AG09309 (cell line): ENCODE results near the gene TCF20.

Source experiments
- DNase-seq: peaks from one replicate; pipeline ENCODE4 v3.0.0-alpha.2; 2010; ENCODE audit warnings: low read depth
- H3K4me3 ChIP-seq: 2 replicates; pipeline ENCODE4 v1.5.1; 2011; ENCODE audit warnings: mild to moderate bottlenecking, low read depth, low read length, moderate library complexity; ENCODE audit not compliant: control insufficient read depth
- CTCF ChIP-seq: IDR thresholded peaks from 2 replicates; pipeline ENCODE4 v1.5.1; 2011; ENCODE audit warnings: mild to moderate bottlenecking, low read depth, low read length, inconsistent platforms; ENCODE audit not compliant: insufficient read depth, control insufficient read depth; ENCODE audit errors: missing control alignments

The TCF20 gene

GRCh38 chr22:42307806-42308563, 37.5 kb upstream of the TCF20 start:
- no peak for DNase-seq
- no peak for TF ChIP-seq CTCF
- no peak overlapping the region for H3K4me3 ChIP-seq

GRCh38 chr22:42306010-42306409, 35.6 kb upstream of the TCF20 start:
- no peak for TF ChIP-seq CTCF
- no peak overlapping the region for H3K4me3 ChIP-seq
- no peak for DNase-seq

GRCh38 chr22:42304324-42304790, 33.9 kb upstream of the TCF20 start:
- no peak overlapping the region for H3K4me3 ChIP-seq
- DNase-seq = no peak
- no peak for TF ChIP-seq CTCF

GRCh38 chr22:42303396-42304323, 33.2 kb upstream of the TCF20 start:
- DNase-seq = no peak
- no peak overlapping the region for H3K4me3 ChIP-seq
- TF ChIP-seq CTCF = no peak

GRCh38 chr22:42301742-42302102, 31.3 kb upstream of the TCF20 start:
- H3K4me3 ChIP-seq = no peak overlapping the region
- no peak for DNase-seq
- TF ChIP-seq CTCF = no peak

GRCh38 chr22:42301077-42301741, 30.8 kb upstream of the TCF20 start:
- TF ChIP-seq CTCF = no peak
- H3K4me3 ChIP-seq = no peak overlapping the region
- DNase-seq = no peak
